Ascending aorta (tissue), 2 donors: ENCODE data around the gene TMIGD3. TPM values are rescaled to one million over a fixed set of nuclear protein-coding genes. Genes with fewer than 3 reads are reported as not detected.

Experiments
- DNase-seq, 2 donors: peaks; one replicate each; pipeline ENCODE4 v3.0.0-alpha.2; 2019; ENCODE audit warnings: low spot score in 2 of 2
- H3K27ac ChIP-seq, 2 donors: fragments of 200-600 bp; sonication (generic); one replicate each; pipeline ENCODE4 v1.5.1; 2016 to 2017; ENCODE audit warnings: mild to moderate bottlenecking in 1 of 2
- H3K27me3 ChIP-seq: fragments of 200-600 bp; sonication (generic); one replicate; pipeline ENCODE4 v1.5.1; 2017
- H3K36me3 ChIP-seq, 2 donors: fragments of 200-600 bp; sonication (generic); one replicate each; pipeline ENCODE4 v1.5.1; 2016
- H3K4me1 ChIP-seq, 2 donors: fragments of 200-600 bp; sonication (generic); one replicate each; pipeline ENCODE4 v1.5.1; 2016 to 2017; ENCODE audit warnings: mild to moderate bottlenecking in 1 of 2
- H3K4me3 ChIP-seq, 2 donors: fragments of 200-600 bp; sonication (generic); one replicate each; pipeline ENCODE4 v1.5.1; 2016 to 2017; ENCODE audit warnings: mild to moderate bottlenecking in 1 of 2
- H3K9me3 ChIP-seq, 2 donors: fragments of 200-600 bp; sonication (generic); one replicate each; pipeline ENCODE4 v1.5.1; 2016
- CTCF ChIP-seq, 3 experiments: fragments of 200-600 bp in 2 of 3; fragments of 450-650 bp in 1 of 3; sonication (generic) in 2 of 3; IDR thresholded peaks; one replicate each; pipeline ENCODE4 v1.5.1; 2016 to 2019; ENCODE audit warnings: antibody characterized with exemption in 3 of 3, mild to moderate bottlenecking in 1 of 3, moderate library complexity in 1 of 3
- intact Hi-C: fragments of 100-400 bp; cut with DNase I; formaldehyde crosslinking; loops from one replicate; pipeline ENCODE4 v1.15.1; 2023
- total RNA-seq: library from RNA; depleted of rRNA; stranded (reverse); fragments of >200 nt; gene quantifications from one replicate; pipeline ENCODE4 v1.1.0, GENCODE V29; 2016

Gene TMIGD3
- total RNA-seq, 1 donor from 2014 or later: 2.4 TPM

- intact Hi-C loops: loop anchor here (1.0 to 5.0 kb wide), 3 partner anchors 176 to 275 kb away; partner anchors contain the start of gene DDX20
- no peaks in the 10 kb centered on the region for H3K27me3 ChIP-seq
- H3K27ac ChIP-seq: no peak overlapping the region
- no peak for TF ChIP-seq CTCF (IDR thresholded peaks at IDR 0.05)
- peaks cover 0 to 7% of the 10 kb centered on the region in 2 donors for H3K4me1 ChIP-seq
- peaks cover 0 to 6% of the 10 kb centered on the region in 2 donors for H3K36me3 ChIP-seq
- no peaks in the 10 kb centered on the region for H3K9me3 ChIP-seq
- no peak for DNase-seq
- no peak overlapping the region for H3K4me3 ChIP-seq
These were observed 22.8 kb downstream of the TMIGD3 start for GRCh38 chr1:111480674-111481073.

DNA sequence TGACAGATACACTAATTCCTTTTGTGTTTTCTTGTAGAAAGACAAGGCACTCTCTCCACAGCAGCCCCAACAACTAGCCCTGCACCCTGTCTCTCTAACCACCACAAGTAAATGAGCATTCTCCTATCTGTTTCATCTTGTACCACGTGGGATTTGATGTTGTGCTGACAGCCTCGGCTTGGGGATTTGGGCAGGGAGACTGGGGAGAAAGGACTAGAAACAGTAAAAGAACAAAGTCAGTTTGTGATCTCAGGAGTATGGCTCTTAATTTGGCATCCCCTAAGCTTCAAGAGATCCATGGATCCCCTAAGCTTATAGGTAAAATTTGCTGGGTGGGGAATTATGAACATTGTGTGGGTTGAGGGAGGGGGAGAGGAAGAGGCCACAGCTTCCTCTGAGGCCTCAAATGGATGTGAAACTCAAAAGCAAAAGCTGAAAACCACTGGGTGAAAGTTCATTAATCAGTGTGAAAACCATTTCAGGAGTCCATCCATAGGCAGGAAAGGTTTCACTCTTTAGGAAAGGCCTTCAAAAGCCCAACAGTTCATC is 26.6 kb downstream of the TMIGD3 start:
- no peaks in the 10 kb centered on the region for H3K27me3 ChIP-seq
- DNase-seq: no peak

DNA sequence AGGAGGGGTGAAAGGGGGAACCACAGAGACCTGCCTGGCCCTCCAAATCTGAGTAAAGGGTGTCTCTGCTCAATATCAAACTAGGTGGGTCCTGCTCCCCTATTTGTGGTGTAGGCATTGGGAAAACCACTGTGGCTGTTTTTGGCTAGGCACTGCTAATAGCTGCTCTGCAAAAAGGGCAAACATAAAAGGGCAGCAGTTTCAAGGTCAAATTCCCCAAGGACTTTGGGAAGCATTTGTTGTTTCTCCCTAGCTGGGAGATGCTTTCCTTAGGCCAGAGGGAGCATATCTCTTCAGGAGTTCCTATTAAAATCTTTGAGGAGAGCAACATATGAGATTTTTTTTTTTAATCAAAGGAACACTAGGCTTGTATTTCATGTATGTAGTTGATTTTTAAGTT is 27.2 kb downstream of the TMIGD3 start:
- Histone ChIP-seq H3K36me3 (peaks cover 0 to 8% of the 10 kb centered on the region in 2 donors), H3K4me1 (peaks cover 0 to 5% of the 10 kb centered on the region in 2 donors), H3K9me3 (no peaks in the 10 kb centered on the region), H3K27me3 (no peaks in the 10 kb centered on the region), H3K4me3 (no peak overlapping the region), H3K27ac (no peak overlapping the region)
- intact Hi-C loops: no loop called here
- no peak for TF ChIP-seq CTCF (IDR thresholded peaks at IDR 0.05)
- no peak for DNase-seq

More for the DNA sequence above, 26.6 kb downstream of the TMIGD3 start:
- Histone ChIP-seq H3K9me3 (no peaks in the 10 kb centered on the region), H3K36me3 (peaks cover 0 to 6% of the 10 kb centered on the region in 2 donors), H3K4me1 (peaks cover 0 to 10% of the 10 kb centered on the region in 2 donors), H3K27ac (peak overlapping the region in 1 of 2 donors; percentile 14), H3K4me3 (no peak overlapping the region)
- intact Hi-C loops: no loop called here
- no peak for TF ChIP-seq CTCF (IDR thresholded peaks at IDR 0.05)

- peaks cover 0 to 11% of the 10 kb centered on the region in 2 donors for H3K36me3 ChIP-seq
- DNase-seq: no peak
- H3K27me3 ChIP-seq: no peaks in the 10 kb centered on the region
- intact Hi-C loops: no loop called here
- no peak overlapping the region for H3K27ac ChIP-seq
- TF ChIP-seq CTCF (IDR thresholded peaks at IDR 0.05): no peak
- no peaks in the 10 kb centered on the region for H3K9me3 ChIP-seq
- no peak overlapping the region for H3K4me3 ChIP-seq
- H3K4me1 ChIP-seq: peaks cover 0 to 5% of the 10 kb centered on the region in 2 donors
These were observed 27.7 kb downstream of the TMIGD3 start for GRCh38 chr1:111475701-111476100.

DNA sequence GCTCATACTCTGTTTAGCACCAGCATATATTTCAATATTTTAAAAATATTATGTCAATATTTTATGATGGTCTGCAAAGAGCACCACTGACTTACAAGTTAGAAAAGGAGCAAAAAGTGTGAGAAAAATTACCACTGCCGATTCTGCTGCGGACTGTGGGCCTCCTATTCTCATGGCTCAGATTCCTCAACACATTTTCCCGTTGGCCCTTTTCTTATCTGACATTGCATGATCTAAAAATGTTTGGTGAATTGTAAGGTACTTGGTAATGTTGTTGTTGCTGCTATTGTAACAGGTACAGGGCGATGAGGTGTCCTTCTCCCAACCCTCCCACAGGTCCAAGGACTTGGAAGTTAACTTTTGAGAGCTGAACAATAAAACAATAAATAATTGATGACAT is 28.9 kb downstream of the TMIGD3 start:
- peaks cover 5 to 11% of the 10 kb centered on the region in 2 donors for H3K36me3 ChIP-seq
- H3K27me3 ChIP-seq: no peaks in the 10 kb centered on the region
- H3K9me3 ChIP-seq: no peaks in the 10 kb centered on the region
- no peak for TF ChIP-seq CTCF (IDR thresholded peaks at IDR 0.05)
- no peak for DNase-seq
- H3K27ac ChIP-seq: peak overlapping the region; percentile 57 to 65
- intact Hi-C loops: no loop called here
- peaks cover 0 to 5% of the 10 kb centered on the region in 2 donors for H3K4me1 ChIP-seq
- H3K4me3 ChIP-seq: peak overlapping the region in 1 of 2 donors; percentile 47
